ENCODE results near the gene DLL3. TPM values are rescaled to one million over a fixed set of nuclear protein-coding genes. Genes with fewer than 3 reads are reported as not detected.

Gene DLL3
- total RNA-seq, 1 donor from 2014 or later: not detected

- Histone ChIP-seq H3K9me3 (no peaks in the 10 kb centered on the region), H3K27ac (peak overlapping the region; percentile 78), H3K27me3 (no peaks in the 10 kb centered on the region), H3K36me3 (peaks cover 0 to 25% of the 10 kb centered on the region in 2 donors), H3K4me3 (peak overlapping the region; percentile 72 to 79), H3K4me1 (peaks cover 25% of the 10 kb centered on the region)
- intact Hi-C loops (cut with DNase I): loop anchor here (5.0 to 10.0 kb wide), 2 partner anchors 52 to 355 kb away; partner anchors contain the start of genes EID2B and PAK4
- no peak for TF ChIP-seq POLR2A (IDR thresholded peaks at IDR 0.05)
- TF ChIP-seq CTCF (IDR thresholded peaks at IDR 0.05): no peak
- no peak for DNase-seq (ENCODE audit: extremely low spot score in 2 of 2)
Observed at GRCh38 chr19:39479916-39480315, 18.8 kb upstream of the DLL3 start.

GRCh38 chr19:39480337-39481228 lies 18.2 kb upstream of the DLL3 start, which contains the start of gene TIMM50:
TSS of gene TIMM50 (plus strand) at chr19:39480838. CDS start at chr19:39480854, 16 bp downstream.
- Histone ChIP-seq H3K27ac (peak within 1 kb of the TSS; percentile 78), H3K4me1 (peaks cover 25% of the 10 kb centered on the region), H3K4me3 (peak within 1 kb of the TSS; percentile 72 to 79), H3K9me3 (no peaks in the 10 kb centered on the region), H3K36me3 (peaks cover 0 to 23% of the 10 kb centered on the region in 2 donors), H3K27me3 (no peaks in the 10 kb centered on the region)
- TF ChIP-seq POLR2A (IDR thresholded peaks at IDR 0.05): peak in 1 of 2 donors; percentile 50
- no peak for TF ChIP-seq CTCF (IDR thresholded peaks at IDR 0.05)
- TF ChIP-seq POLR2AphosphoS5 (IDR thresholded peaks at IDR 0.05; ENCODE audit: insufficient read depth in 1 of 2, low read depth in 1 of 2): peak; percentile 90 to 97
- peak in 1 of 2 donors; percentile 92 for DNase-seq (ENCODE audit: extremely low spot score in 2 of 2)
- intact Hi-C loops (cut with DNase I): no loop called here

GRCh38 chr19:39481229-39481545 lies 17.6 kb upstream of the DLL3 start:
- TF ChIP-seq CTCF (IDR thresholded peaks at IDR 0.05): no peak
- intact Hi-C loops (cut with DNase I): no loop called here
- H3K9me3 ChIP-seq: no peaks in the 10 kb centered on the region
- peak overlapping the region; percentile 72 to 79 for H3K4me3 ChIP-seq
- H3K27ac ChIP-seq: peak overlapping the region; percentile 78
- H3K4me1 ChIP-seq: peaks cover 25% of the 10 kb centered on the region
- H3K36me3 ChIP-seq: peaks cover 0 to 23% of the 10 kb centered on the region in 2 donors
- no peak for DNase-seq (ENCODE audit: extremely low spot score in 2 of 2)
- H3K27me3 ChIP-seq: no peaks in the 10 kb centered on the region

- Histone ChIP-seq H3K4me3 (peak overlapping the region; percentile 72 to 79), H3K27ac (no peak overlapping the region), H3K9me3 (no peaks in the 10 kb centered on the region), H3K4me1 (peaks cover 25% of the 10 kb centered on the region), H3K27me3 (no peaks in the 10 kb centered on the region), H3K36me3 (peaks cover 0 to 23% of the 10 kb centered on the region in 2 donors)
- intact Hi-C loops (cut with DNase I): no loop called here
- TF ChIP-seq CTCF (IDR thresholded peaks at IDR 0.05) (no peak), POLR2AphosphoS5 (IDR thresholded peaks at IDR 0.05; ENCODE audit: insufficient read depth in 1 of 2, low read depth in 1 of 2) (no peak), POLR2A (IDR thresholded peaks at IDR 0.05) (no peak)
- DNase-seq (ENCODE audit: extremely low spot score in 2 of 2): no peak
Observed at GRCh38 chr19:39481676-39482075, 17.1 kb upstream of the DLL3 start.

- no peak for DNase-seq (ENCODE audit: extremely low spot score in 2 of 2)
- Histone ChIP-seq H3K4me1 (peaks cover 25% of the 10 kb centered on the region), H3K4me3 (no peak overlapping the region), H3K27me3 (no peaks in the 10 kb centered on the region), H3K27ac (no peak overlapping the region), H3K36me3 (peaks cover 0 to 33% of the 10 kb centered on the region in 2 donors), H3K9me3 (no peaks in the 10 kb centered on the region)
- TF ChIP-seq POLR2A (IDR thresholded peaks at IDR 0.05) (no peak), CTCF (IDR thresholded peaks at IDR 0.05) (no peak), POLR2AphosphoS5 (IDR thresholded peaks at IDR 0.05; ENCODE audit: insufficient read depth in 1 of 2, low read depth in 1 of 2) (no peak)
- intact Hi-C loops (cut with DNase I): no loop called here
Observed at GRCh38 chr19:39483141-39483540, 15.6 kb upstream of the DLL3 start.
